Activated CD8-positive, alpha-beta memory T cell treated with anti-CD3 and anti-CD28 coated beads for 24 hours (primary cell): ENCODE results near the gene COL25A1.
"Not testable (repeated sequence)": the region's sequence is repeated elsewhere in the genome, so short reads cannot be mapped to it uniquely, and the experiment has no call there.

Source experiments
- DNase-seq: peaks from one replicate; pipeline ENCODE4 v3.0.0-alpha.2; 2020

The COL25A1 gene

DNA sequence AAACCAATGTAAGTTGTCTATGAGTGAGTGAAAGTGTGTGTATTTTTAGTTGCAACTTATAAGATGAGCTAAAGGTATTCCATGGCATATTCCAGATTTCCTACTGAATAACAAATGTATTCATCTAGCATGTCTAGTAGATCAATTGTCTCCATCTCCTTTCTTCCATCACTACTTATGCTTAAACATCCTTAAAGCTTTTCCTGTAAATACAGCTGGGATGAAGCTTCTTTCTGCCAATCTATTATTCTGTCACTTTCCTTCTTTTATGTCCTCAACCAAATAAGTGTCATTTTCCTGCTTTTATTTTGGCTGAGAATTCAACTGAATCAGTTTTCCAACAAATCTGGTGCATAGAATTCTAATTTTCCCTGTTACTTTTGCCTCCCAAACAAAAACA, 136.3 kb downstream of the COL25A1 start:
- no peak for DNase-seq

DNA sequence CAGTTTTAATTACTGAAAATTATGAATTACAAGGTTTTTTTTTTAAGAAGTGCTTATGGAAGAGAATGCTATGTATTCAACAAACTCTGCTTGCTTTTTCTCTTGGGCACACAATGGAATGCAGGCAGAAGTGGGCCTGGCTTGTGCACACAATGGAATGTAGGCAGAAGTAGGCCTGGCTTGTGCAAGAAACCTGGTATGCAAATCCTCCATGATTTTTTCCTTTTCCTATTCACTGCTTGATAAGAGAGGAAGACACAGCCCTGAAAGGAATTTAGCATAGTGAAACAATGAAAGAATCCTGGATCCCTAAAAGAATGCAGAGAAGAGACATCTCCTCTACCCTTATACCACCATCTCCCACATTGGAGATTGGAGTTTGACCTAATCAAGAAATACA, 138.4 kb downstream of the COL25A1 start:
- no peak for DNase-seq

DNA sequence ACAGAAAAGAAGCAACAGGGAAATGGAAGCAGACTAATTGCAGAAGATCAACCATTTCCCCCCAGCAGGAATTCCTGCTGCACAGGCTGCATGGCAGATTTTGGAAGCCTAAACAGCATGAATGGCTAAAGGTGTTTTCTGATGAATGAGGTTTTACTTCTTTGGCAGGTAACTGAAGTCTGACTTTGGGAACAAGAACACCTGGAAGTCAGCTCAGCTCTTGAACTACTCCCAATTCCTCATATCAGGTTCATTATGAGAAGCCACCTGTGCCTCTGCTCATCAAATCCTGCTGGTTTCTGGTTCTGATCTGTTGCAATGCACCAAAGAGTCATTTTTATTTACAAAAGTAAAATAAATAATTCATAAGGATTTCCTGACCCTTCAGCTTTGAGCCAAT, 139.0 kb downstream of the COL25A1 start:
- DNase-seq, result no peak

DNA sequence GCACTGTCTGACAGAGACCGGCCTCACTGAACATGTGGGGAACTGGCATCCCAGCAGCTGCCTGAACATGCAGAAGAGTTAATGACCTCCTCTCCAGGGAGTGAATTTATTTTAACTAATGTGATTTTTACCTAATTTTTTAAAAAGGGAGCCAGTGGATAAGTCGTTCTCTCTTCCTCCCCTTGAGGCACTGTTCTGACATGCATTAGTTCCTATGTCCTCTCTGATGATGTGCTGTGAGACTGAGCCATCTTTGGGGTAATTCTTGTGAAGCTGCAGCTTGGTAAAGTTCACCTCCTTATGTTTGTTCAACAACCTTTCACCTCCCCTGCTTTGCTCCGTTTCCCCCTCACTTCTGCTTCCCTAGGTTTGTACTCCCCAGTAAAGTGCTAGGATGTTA, 139.7 kb downstream of the COL25A1 start:
- DNase-seq, result no peak

DNA sequence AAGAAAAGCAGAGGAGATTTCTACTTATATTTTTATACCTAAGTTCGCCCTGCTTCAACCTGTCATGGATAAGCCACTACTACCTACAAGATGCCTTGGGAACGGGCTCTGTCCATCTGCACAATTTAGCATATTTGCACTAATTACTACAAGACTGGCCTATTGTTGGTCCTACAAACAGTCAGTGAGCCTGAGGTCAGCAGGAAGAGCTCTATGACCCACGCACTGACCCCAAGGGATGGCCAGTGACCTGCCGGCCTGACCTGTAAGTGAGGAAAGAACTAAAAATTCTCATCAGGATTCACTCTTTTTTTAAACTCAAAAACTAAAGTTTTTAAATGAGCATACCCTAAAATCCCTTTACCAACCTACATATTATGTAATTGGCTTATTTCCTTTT, 142.0 kb downstream of the COL25A1 start:
- DNase-seq, result no peak

DNA sequence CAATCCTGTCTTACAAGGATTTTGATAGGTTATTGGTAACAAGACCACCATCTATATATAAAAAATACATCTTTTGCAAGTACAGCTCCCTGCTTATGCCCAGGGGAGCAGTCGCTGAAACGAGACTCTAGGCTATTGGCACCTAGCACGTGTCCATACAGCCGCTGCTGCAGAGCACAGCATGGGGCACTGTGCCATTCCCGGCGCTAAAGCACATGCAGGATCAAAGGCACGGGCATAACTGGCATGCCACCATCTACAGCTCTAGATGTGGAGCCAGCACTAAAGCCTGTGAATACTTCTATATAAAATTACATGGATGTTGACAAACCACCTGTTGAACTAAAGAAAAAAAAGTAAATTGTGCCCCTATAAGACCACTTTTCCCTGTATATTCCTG, 144.8 kb downstream of the COL25A1 start:
- DNase-seq, result no peak

DNA sequence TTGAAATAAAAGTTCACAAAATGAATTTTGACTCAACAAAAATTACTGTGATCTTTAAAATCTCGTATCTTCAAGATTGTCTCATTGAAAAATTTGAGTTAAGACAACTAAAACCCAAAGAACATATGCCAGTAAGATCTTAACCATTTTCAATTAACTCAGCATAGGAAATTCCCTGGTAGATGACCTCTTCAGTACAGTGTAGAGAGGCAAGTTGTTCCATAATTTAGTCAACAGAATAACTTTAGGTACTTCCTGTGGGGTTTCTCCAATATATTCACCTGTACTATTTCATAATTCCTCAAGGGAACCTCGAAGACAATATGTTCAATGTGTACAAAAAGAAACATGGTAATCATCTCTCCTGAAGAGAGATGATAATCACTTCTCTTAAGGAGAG, 145.3 kb downstream of the COL25A1 start:
- no peak for DNase-seq

DNA sequence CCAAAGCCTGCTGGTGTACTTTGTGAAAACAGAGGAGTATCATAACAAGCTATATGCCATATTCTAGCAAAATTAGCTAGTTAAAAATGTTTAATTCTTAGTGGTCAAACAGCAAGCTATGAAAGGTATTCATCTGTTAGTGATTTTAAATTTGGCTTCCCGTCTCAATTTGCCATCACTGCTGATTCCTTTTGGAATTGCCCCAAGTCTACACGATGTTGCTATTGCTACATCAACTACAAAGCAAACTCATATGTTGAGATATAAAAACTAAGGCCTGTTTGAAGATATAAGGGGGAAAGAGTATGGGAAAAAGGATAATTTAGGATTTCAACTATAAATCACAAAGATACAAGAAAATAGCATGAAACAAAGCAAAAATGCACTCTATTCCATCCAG, 146.1 kb downstream of the COL25A1 start:
- no peak for DNase-seq

DNA sequence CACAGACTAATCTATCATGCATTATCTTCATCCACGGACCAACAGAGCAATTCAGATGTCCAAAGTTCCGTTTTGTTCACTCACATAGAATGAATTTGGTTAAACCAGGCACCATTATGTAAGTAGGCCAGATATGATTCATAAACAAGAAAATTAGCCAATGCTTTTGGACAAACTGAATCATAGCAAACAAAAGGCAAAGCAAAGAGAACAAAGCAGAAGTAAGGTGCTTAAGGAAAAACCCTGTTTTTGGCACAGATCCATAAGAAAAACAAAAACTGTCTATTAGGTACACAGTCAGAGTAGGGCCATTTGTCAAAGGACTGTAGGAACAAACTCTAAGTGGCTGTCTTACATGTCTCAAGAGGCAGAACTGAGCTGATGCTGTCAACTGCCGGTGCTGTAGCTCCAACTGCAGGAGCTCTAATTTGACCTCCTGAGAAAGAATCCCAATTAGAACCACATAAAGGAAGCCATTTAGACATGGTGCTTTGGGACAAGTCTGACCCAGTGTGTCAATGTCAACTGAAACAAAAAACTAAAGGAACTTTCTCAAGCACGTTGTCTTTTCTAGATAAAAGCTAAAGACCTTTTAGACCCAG, 146.7 kb downstream of the COL25A1 start:
- no peak for DNase-seq

DNA sequence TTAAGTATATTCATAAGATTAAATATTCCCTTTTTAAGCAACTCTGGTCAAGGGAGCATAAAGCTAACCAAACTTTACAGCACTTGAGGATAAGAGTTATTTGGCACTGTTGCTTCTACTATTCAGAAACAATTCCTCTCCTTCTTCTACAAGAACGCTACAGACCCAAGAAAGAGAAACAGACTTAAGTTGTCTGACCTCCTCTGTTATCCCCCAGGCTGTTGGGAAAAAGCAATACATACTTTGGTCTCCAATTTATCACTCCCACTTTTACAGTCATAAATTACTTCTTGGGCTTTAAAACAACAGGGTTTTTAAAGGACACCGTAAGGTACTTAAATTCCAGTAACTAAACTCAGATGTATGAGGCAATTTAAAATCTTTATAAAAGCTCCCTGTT, 147.4 kb downstream of the COL25A1 start:
- DNase-seq, result no peak

DNA sequence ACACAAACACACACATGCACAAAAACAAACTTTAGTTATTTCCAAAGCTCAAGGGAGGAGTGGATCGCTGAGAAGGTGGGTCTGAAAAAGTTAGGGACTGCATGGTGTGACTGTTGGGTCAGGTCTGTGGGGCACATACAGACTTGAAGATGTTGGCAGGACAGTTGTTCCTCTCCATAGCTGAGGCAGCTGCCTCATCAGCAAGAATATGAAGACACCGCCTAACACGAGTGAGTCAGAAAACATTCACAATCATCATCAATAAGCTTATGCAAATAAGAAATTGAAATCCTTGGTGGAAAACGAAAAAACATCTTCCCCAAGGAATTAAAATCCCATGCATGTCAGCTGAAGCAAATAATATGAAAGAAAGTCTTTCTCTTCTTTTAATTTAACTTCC, 148.0 kb downstream of the COL25A1 start:
- DNase-seq, result no peak

DNA sequence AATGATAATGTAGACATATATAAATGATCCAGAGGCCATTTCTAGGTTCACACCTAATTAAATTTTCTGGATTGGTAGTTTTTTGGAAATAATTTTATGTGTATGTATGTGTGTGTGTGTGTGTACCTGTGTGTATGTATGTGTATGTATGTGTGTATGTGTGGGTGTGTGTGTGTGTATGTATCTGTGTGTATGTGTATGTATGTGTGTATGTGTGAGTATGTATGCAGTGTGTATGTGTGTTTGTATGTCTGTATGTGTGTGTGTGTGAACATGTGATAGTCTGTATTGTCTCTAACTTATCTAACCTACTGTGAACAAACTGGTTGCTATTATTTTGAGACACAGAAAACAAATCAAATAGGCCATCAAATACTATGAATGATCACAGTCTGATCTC, 152.6 kb downstream of the COL25A1 start:
- no peak for DNase-seq

DNA sequence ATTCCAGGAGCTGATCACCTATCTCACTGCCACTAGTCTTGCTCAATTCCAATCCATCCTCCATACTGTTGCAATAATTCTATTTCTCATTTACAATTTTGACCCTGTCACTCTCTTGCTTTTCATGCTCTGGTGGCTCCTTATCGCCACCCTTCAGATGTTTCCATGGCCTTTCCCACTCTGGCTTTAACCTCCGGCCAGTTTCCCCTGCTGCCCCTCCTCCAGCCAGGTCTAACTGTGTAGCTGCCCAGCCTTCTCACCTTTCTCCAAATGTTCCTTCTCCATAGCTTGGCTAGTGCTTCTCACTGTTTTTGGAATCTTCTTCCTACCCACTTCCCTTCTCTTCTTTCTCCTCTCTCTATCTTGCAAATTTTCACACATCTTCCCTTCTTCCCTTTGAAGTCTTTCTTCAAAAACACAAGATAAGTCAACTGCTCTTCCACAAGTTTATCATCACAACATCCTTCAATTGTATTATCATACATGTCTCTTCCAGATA, 153.8 kb downstream of the COL25A1 start:
- DNase-seq, result no peak

DNA sequence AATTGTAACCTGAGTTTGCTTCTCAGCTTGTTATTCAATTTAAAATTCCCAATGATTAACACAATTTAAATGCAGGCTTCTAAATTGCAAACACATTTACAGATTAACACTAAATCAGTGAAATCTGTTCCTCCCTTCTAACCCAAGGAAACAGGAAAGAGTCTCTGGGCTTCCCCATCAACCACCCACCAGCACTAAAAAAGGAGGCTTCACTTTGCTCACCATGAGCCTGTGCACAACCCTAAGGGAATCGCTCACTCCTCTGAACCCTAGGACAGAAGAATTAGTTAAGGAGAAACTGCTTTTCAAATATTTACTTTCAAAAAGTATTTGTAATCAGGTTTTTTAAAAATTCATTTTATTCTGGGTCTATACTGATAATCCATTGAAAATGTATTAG, 155.3 kb downstream of the COL25A1 start:
- DNase-seq, result no peak

DNA sequence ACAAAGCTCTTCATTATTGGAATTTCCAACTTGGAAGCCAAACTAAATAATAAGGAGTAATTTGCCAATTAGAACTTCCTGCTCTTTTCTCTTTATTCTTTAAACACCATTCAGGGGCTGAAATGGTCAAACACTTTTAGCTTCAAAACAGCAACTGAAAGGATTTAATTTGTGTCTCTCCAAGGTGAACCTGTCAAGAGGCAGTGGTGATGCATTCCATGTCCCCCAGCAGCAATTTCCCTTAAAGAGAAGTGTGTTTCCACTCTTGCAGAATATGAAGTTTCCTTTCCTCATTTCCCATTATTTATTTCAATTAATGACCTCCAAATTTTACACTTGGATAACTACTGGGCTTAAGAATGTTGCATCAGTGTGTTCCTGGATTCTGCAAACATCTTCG, 156.0 kb downstream of the COL25A1 start:
- DNase-seq, result no peak

DNA sequence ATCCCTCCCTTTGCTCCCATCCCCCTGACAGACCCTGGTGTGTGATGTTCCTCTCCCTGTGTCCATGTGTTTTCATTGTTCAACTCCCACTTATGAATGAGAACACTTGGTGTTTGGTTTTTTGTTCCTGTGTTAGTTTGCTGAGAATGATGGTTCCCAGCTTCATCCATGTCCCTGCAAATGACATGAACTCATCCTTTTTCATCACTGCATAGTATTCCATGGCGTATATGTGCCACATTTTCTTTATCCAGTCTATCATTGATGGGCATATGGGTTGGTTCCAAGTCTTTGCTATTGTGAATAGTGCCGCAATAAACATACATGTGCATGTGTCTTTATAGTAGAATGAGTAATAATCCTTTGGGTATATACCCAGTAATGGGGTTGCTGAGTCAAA, 164.3 kb downstream of the COL25A1 start:
- not testable (repeated sequence) for DNase-seq

DNA sequence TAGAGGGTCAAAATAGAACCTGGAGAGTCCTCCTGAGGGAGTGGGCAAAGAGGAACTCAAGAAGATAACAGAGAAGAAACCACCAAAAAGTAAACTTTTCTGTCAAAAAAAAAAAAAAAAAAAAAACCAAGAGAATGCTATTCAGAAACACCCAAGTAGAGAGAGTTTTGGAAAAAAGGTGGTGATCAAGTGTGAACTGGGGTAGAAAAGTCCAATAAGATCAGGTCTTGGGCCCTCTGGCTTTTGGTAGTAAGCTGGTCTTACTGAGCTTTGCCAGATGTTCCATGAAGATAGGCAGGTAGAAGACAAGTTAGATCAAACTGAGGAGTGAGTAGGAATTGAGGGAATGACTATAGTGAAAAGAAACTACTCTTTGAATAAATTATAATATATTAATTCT, 167.5 kb downstream of the COL25A1 start:
- DNase-seq, result no peak

DNA sequence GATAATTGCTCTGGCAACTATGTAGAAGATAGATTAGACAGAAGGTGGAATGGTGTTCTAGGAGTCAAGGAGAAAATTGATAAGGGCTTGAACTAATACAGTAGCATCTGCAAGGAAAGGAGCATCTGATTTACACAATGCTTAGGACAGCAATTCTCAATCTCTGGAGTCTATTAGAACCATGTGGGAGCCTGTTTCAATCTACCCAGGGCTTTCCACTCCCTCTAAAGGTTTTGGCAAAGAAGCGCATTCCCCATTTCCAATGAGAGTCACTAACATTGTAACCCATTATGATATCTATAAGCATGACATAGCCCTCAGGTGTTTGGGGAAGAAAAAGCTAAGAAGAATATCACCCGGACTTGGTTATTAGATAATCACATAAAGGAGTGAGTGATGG, 168.2 kb downstream of the COL25A1 start:
- DNase-seq, result no peak

DNA sequence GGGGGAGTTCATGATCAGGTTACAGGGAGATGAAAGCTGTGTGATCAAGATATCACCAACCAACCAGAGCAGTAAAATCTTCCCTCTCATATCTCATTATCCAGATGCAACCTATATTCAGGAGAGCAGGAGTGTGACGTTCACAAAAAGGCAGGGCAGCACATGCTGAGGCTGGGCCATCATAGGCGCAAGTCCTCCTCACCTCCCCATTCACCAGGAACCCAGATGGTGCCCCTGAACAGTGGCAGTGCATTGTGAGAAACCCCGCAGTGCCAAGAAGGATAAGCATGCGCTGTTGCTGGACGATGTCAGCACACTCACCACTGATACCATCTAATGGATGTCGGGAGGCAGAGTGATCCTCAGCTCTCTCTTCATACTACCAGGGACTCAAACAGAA, 170.9 kb downstream of the COL25A1 start:
- no peak for DNase-seq

DNA sequence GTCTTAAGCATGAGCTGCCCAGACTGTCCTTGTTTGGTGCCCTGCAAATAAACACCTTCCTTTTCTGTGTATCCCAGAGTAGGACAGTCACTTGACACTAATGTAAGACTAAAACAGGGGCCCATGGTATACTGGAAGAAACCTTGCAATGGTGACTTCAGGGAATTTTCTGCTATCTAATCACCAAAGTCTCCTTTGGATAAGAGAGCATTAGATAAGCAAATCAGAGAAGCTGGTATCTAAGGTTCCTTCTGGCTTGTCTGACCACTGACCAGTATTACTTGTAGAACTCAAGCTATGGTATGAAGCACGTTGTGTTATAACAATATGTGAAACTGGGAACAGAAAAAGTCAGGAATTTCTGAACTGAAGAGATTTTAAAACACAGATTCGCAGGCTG, 173.9 kb downstream of the COL25A1 start:
- DNase-seq, result no peak

DNA sequence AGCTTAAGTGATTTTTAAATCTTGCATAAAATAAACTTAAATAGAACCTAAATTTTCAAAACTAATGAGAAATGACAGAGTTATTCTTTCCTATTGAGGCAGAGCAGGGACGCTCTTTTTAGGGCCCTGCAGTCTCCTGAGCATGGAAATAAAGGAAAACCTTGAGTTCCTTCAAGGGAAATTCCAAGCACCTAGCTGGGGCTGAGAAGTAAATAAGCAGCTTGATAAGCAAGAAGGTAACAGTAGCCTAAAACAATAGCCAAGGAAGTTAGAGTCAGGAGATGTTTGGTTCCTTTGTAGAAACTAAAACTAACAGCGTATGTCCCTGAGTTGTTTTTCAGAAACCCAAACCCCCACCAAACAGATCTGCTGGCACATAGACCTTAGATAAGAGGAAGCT, 174.6 kb downstream of the COL25A1 start:
- DNase-seq, result no peak

DNA sequence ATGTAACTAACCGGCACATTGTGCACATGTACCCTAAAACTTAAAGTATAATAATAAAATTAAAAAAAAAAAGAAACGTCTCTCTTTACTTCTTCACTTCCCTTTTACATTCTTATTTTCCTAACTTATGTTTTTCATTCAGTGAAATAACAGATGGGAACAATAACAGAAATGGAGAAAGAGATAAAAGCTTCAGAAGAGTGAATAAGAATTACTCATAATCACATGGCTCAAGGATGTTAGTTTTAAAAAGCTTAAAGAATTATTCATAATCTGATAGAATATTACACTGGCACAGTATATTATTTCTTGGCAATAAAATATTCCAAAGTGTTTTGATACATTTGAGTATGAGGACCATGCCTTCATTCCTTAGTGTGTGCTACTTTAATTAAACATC, 175.6 kb downstream of the COL25A1 start:
- DNase-seq, result no peak

DNA sequence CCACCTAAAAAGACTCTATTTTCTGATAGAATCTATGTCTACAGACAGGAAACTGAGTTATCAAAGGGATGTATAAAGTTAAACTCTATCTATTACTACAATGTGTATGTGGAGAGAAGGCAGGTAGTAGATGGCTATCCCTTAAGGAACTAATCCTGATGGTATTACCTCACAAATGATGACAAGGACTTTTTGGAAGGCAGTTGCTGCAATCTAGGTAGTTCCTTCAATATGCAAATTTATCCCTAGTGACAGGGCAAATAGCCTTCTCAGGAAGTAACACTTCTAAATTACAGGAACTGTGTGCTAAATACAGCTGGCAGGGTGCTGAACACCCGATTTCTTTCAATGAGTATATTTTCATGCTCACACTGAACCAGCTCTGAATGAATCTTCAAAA, 177.4 kb downstream of the COL25A1 start:
- DNase-seq, result no peak

DNA sequence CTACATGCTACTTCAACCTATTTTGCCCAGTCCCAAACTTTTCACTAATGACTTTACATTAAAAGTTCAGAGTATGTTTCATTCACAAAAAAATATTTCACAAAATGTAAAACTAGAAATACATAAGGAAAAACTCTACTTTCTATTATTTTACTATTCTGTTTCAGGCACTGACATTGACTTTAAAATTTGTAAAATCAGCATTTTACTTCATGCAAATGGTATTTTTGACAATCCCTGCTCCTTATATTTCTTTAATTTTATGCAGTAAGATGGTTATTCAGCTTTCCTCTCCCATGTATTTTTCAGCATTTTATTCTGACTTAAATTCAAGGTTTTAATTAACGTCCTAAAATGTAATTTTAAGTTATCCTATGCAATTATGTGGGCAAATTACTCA, 178.5 kb downstream of the COL25A1 start:
- no peak for DNase-seq

DNA sequence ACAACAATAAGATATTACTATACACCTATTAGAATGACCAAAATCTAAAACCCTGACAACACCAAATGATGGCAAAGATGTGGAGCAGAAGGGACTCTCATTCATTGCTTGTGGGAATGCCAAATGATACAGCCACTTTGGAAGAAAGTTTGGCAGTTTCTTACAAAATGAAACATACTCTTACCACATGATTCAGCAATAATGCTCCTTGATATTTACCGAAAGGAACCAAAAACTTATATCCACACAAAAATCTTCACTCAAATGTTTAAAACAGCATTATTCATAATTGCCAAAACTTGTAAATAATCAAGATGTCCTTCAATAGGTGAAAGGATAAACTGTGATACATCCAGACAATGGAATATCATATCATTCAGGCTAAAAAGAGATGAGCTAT, 180.9 kb downstream of the COL25A1 start:
- DNase-seq, result no peak

DNA sequence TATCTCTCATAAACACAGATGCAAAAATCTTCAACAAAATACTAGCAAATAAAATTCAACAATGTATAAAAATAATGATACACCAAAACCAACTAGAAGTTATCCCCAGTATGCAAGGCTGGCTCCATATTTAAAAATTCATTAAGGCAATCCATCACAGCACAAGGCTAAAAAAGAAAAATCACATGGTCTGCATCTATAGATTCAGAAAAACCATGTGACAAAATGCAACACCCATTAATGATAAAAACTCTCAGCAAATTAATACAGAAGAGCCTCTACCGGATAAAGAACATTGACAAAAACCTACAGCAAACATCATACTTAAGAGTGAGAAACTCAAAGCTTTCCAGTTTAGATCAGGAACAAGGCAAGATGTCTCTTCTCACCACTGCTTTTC, 182.6 kb downstream of the COL25A1 start:
- no peak for DNase-seq
